HG02884 (cell line): Measurements from ENCODE around the gene TUBB2A.
"Not testable (repeated sequence)": the region's sequence is repeated elsewhere in the genome, so short reads cannot be mapped to it uniquely, and the experiment has no call there.

ENCODE experiments used
- ATAC-seq: cut with Tn5 transposase; IDR thresholded peaks from one replicate; pipeline ENCODE4 v1.9.1; 2021; ENCODE audit warnings: mild to moderate bottlenecking, moderate library complexity; ENCODE audit not compliant: unreplicated experiment

TUBB2A gene

DNA sequence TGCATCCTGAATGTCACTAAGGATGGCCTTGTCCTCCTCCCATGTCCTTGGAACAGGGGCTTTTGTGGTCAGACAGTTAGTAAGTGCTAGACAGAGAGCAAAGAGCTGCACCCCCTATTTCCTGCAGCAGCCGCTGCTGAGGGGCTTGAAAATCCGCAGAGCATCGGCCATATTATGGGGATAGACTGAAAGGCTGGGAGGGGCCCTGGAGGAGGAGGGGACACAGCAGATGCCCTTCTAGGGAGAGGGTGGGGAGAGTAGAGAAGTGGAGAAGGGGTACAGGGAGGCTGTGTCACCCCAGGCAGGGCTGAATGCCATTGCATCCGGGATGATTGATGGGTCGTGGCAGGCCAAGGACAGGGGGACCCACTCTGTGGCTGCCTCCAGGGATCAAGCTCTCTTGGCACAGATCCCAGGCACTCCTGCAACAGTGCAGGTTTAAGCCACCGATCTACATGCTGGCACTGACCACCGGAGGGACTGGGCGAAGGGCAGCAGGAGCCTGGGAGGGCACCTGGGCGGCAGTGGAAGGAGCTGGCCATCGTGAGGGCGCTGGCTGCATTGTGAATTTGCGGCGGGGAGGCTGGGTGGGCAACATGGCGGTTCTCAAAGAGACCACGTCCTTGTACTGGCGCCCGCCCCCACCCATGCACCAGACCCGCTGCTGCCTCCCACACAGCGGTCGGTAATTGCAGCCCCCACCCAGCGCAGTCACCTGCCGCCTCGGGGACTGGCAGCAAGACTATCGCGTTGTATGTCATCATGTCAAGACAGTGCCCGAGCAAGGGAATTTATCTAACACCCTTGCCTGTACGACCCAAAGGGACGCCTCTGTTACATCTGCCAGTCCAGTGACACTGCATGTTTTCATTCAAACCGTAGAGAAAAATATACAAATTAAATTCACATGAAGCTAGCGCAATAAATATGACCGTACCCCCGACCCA is 887 bp downstream of the TUBB2A start:
- not testable (repeated sequence) for ATAC-seq

DNA sequence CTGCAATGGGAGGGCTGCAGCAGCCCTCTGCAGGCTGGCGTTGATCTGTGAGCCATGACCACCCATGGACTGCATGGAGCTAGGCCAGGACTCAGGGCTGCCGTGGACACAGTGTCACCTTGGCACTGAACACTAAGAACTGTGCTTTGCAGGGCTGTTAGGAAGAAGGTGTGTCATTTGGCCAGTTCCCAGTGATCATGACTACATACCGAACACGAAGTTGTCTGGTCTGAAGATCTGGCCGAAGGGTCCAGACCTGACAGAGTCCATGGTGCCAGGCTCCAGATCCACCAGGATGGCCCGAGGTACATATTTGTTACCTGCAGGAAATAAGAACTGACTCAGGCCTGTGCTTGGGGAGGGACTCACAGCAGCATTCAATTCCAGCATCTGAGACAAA is 1.9 kb downstream of the TUBB2A start:
- ATAC-seq, result not testable (repeated sequence)

DNA sequence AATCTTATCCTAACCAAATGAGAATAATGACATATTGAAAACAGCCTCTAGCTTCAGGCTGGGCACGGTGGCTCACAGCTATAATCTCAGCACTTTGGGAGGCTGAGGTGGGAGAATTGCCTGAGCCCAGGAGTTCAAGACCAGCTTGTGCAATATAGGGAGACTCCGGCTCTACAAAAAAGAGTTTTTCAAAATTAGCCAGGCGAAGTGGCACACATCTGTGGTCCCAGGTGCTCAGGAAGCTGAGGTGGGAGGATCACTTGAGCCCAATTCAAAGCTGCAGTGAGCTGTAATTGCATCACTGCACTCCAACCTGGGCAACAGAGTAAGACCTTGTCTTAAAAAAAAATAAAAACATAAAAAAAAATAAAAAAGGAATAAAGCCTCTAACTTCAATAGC is 4.7 kb downstream of the TUBB2A start:
- ATAC-seq, result no peak

DNA sequence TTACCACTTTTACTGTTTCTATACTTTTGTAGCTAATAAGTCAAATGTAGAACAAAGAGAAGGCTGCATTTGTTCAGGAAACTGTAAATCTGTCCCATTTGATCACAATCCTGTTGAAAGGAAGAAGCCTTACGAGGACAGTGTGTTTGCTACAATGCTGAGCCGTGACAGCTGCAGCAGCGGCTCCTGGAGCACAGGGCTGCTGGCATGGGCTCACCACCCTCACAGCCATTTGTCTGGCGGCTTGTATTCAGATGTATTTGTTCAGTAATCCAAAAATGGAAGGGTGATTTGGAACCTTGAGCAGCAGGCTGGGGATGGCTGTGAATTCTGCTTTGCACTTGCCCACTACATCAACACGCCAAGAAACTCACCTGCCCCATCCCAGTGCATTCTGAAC is 5.7 kb downstream of the TUBB2A start:
- ATAC-seq, result no peak

DNA sequence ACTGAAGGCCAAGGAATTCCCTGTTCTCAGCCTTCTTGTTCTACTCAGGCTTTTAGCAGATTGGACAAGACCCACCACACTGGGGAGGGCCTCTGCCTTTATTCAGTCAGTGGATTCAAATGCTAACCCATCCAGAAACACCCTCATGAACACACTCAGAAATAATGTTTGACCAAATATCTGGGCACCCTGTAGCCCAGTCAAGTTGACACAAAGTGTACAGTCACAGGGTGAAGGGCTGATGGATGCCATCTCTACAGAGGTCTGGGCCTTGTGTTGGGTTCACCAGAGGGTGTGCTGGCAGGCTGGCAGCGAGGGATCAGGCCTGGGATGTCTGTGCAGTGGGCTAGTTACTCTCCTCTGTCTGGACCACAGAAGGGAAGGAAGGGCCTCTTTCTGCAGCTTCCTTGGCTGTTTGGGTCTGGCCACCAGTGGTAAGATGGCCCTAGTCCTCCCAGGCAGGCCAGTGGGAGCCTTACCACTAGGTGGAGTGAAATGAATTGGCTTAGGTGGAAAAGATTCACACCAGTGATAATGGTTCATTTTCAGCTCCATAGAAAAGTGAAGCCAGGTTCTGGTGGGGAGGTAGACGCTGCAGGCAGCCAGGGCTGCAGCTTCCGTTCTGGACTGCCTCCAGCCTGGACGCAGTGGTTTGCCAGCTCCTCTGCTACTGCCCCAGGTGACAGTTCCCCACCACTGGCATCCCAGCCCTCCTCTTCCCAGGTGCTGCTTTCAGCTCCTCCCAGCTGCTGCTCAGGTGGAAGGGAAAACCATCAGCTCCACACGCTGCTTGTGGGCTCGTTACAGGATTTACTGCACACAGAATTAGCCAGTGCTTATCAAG is 9.2 kb downstream of the TUBB2A start:
- ATAC-seq, result no peak

DNA sequence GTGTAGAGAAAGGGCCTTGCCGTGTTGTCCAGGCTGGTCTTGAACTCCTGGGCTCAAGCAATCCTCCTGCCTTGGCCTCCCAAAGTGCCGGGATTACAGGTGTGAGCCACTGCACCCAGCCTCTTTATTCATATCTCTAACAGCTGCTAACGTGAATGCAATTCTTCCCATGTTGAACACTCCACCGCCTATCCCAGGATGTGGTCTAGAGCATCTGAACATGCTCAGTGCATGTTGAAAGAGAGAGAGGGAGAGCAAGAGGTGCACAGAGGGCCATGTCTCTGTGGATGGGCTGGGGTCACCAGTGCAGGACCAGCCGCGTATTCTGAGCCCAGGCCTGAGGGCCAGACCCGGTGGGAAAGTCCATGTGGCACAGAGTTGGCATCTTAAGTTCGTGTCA is 12.8 kb downstream of the TUBB2A start:
- ATAC-seq, result no peak

DNA sequence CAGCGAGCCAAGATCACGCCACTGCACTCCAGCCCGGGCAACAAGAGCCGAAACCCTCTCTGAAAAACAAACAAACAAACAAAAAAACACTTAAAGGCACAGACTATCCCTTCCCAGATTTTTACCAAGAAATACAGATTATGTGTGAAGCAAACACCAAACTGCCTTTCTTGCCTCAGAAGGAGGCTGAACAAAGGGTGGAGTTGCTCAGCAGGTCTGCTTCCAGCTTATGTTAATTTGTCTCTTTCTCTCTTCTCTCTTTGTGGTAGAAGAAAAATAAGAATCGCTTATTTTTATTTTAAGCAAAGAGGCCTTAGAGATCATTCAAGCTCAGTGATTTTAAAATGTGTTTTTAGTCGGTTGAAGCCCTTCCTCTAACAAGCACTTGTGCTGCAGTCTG is 14.2 kb downstream of the TUBB2A start:
- no peak for ATAC-seq

DNA sequence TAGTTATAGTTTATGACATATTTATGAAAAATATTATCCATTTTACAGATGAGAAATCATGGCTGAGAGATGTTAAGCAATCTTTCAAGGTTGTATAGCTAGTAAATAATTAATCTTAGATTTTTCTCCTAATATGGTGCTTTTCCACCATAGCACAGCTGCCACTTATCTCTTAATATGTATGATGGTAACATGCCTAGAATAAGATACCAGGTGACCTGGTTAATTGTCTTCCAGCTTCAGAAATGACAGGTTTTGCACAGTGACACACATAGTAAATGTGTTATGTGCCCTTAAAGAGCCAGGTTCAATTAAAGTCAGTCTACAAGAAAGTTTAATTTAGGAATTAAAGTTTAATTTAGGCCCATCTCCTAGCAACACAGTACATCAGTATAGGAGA is 14.8 kb downstream of the TUBB2A start:
- ATAC-seq, result no peak

DNA sequence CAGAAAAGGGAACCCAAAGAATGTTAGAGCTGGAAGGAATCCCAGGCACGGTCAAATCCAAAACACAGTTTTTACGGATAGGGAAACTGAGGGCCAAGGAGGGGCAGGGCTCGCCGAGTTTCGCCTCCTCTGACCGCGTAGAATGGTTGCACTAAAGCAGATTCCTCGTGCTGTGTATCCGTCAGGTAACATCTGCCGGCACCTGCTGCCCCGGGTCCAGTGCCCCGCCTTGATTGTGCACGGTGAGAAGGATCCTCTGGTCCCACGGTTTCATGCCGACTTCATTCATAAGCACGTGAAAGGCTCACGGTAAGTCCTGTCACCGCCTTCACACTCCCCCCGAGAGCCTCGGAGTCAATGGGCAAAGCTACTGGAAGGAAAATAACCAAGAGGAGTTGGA is 17.1 kb downstream of the TUBB2A start:
- ATAC-seq, result no peak

DNA sequence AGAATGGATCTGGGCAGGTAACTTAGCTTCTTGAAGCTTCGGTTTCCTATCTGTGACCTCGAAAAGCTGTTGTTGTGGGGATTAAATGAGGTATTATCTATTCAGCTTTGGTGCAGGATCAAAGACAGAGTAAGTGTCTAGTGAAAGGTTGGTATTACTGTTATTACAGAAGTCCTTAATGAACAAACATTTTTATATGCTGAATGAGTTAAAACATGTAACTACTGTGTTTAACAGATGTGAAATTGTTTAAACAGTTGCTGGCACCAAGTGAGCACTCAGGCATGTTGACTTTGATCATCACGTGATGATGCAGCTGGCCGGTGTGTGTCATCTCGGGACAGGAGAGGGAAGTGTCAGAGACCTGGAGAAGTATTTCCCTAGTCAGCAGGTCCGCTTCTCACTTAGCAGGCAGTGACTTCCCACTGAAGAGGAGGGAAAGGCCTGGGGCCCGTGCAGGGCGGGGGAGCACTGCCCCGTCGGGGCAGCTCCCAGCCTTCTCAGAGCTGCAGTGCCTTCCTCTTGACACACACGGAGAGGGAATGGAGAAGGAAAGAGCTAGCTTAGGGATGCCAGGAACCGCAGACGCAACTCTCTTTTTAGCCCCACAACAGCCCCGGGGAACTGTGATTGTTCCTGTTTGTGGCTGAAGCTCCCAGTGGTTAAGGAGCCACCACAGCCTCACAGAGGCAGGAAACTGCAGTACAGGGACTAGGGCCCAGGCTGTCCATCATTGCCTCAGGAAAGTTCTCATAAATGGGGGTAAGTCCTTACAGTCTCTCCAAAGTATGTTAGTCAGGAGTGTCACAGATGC is 18.0 kb downstream of the TUBB2A start:
- ATAC-seq, result no peak

DNA sequence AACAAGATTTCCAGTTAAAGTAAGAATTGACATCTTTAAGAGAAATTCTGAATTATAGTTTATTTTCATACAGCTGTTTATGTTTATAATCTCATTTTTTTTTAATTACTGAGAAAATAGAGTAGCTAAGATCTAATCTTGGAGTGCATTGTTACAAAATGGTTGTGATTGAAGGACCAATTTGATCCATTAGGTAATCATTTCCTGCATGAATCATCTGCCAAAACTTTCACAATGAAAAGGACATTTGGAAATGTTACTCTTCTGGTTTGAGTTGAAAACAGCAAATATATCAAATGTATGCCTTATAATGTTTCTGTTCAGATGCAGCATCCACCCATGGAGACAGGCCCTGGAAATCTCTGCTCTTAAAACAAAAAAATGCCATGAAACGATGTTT is 19.0 kb downstream of the TUBB2A start:
- no peak for ATAC-seq

DNA sequence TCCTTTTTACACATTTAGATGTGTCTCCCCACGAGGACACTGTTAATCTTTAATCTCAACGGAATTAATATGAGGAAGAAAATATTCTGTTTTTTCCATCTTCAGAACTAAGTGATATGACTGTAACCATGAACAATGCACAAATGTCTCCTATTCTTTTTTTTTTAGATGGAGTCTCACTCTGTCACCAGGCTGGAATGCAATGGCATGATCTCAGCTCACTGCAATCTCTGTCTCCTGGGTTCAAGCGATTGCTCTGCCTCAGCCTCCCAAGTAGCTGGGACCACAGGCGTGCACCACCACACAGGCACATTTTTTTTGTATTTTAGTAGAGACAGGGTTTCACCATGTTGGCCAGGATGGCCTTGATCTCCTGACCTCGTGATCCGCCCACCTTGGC is 19.5 kb downstream of the TUBB2A start:
- not testable (repeated sequence) for ATAC-seq

DNA sequence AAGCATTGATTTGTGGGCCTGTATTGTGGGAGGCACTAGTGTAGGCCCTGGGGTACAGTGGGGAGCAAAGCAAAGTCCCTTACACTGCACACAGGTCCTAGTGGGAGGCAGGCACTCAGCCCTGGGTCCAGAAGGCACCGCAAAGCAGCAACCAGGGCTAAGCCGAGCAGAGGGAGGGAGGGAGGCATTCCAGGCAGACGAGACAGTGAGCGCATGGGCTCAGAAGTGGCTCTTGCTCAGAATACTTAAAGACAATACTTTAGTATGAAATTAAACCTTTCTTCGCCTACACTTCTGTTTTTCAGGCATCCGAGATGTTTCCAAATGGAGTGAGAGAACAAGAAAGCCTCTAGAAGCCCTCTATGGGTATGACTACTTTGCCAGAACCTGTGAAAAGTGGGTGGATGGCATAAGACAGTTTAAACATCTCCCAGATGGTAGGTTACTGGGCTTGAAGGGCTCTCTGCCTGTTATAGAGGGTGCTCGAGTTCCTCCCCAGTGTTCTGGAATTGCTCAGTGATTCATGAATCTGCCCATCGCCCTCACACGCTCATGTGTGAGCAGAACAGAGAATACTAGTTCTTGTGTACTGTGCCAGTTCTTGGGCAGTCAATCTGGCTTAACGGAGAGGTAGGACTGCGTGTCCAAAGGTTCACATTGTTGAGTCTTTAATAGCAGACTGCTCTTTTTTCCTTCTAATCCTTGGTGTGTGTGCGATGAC is 20.1 kb downstream of the TUBB2A start:
- ATAC-seq, result no peak

DNA sequence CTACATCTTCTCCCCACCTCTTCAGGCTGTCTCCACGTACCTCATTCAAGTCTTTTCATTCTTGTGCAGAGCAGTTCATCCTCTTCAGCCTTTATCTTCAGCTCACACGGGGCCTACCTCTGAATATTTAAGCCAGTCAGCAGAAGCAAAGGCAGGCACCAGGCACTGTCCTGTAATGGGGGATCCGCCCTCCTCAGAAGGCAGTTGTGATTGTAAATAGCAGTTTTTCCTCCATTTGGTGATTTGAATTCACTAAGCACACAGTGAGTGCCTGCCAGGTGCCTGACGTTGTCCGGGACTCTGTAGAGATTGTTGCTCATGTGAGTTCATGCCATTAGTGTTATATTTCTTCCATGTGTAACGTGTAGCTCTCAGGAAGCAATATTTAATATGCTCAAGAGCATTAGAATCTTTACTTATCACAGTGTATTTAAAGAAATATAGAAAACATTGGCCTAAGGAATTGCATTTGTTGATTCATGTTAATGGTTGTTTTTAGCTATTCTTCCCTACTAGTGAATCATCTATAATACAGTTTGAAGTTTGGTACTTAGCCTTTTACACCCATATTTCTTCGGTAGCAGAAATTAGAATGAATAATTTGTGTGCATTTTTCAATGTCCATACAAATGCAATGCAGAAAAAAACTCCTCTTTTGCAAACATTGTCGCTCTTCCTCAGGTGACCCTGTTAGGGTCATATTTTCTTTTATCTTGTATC is 20.9 kb downstream of the TUBB2A start:
- ATAC-seq, result no peak

DNA sequence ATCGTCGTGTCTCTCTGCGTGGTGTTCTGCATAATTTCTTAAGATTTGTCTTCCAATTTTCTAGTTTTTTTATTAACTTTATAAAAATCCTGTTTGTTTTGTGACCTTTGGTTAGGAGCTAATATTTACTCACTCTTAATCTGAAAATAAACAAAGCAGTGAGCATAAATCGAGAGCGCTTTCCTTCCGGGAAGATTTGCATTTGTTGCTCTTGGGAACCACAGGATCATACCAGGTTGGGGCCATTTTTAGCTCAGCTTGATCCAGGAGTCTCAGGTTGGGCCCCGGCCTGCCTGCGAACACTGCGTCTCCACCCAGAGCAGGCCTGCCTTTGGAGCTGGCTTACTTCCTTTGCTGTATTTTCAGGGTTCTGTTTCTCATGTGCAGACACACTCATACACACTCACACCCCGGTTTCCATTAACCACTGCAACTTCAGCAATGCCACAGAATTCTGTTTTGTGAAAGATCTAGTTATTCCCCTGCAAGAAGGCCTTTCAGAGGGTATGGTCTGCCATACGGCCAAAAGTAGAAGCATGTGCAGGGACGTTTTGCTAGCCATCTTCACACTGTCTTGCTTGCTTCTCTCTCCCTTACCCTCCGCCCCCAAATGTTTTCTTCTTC is 21.6 kb downstream of the TUBB2A start:
- ATAC-seq, result no peak

DNA sequence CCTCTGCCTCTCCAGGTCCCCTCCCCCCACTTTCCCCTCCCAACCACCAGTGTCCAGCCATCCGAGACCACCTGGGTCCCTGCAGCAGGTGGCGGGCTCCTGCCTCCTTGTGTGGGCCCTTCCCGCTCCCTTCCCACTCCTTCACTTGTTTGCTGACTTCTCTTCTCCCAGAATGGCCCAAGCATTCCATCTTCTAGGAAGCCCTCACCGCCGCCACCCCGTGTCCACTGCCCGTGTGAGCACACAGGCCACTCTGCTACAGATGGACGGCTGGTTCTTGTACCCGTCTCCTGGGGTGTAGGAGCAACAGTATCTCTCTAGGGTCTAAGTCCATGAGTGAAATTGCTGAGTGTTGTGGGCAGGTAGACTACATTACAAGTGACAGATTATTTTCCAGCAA is 23.8 kb downstream of the TUBB2A start:
- no peak for ATAC-seq

DNA sequence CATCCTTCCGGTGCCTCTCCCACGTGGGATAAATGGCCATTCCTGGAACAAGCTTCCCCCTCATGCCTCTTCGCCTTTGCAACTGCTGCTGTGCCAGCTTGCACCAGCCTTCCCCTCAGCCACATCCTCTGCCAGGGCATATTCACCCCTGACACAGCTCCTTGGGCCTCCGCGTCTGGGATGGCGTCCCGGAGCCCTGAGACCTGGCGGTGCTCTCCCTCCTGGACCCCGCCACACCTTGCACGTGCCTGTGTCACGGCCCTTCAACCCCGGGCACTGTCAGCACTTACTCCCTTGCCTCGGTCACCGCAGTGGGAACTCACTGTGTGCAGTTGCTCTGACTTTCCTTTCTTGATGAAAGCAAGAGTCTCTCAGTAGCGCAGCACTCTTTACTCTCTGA is 25.6 kb downstream of the TUBB2A start:
- ATAC-seq, result no peak

DNA sequence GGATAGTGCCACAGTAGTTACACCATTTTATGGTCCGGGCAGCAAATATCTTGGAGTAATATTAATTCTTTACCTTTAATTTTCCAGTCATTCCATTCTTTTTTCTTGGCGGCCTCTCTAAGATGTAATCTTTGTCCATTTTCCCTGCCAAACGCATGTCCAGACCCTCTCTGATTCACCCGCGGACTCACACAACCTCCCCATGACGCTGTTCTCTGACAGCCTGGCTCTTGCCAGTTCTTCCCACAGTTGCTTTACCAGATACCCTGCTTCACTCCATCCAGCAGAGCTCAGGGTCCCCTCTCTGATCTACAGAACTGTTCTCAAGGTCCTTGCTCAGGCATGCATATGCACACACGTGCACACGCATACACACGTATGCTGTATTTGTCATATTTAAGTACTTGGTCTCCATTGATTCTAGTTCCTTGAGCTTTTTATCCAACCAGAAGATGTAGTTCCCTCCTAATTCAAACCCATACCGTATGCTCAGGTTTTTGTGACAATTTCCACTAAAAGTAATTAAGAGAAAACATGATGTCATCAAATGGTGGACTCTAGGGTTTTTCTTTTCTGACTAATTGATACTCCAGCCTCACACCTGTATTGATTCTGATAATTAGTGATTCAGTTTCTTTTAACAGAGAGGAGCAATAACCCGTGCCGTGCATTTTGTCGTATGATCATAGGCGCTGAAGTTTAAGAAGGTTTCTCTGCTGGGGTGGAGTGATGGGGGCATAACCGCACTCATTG is 28.8 kb downstream of the TUBB2A start:
- ATAC-seq, result no peak

DNA sequence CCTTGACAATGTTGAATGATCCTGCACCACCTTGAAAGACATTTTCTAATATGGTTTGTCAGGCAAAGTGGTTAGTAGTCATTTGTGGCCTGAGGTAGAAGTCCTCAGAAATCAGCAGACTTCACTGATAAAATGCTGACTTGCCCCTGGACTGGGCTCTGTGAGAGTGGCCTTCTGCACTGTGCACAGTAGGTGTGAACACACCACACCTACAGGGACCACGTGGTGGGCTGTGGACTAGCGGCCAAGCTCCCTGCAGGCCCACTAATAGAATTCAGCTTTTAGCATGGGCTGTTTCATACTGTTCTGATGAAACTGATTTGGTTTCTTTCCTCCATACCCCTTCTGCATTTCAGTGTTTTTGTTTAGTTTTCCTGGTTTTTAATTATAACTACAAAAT is 31.5 kb downstream of the TUBB2A start:
- no peak for ATAC-seq
